ENCODE measurements around the gene MMD. TPM values are rescaled to one million over a fixed set of nuclear protein-coding genes. Genes with fewer than 3 reads are reported as not detected.
A peak's percentile ranks its signal among the peaks of the same experiment; 100 is the strongest.

Gene MMD
- total and polyA plus RNA-seq, 2 experiments from 2014 or later, result 6.0 to 6.6 TPM

DNA sequence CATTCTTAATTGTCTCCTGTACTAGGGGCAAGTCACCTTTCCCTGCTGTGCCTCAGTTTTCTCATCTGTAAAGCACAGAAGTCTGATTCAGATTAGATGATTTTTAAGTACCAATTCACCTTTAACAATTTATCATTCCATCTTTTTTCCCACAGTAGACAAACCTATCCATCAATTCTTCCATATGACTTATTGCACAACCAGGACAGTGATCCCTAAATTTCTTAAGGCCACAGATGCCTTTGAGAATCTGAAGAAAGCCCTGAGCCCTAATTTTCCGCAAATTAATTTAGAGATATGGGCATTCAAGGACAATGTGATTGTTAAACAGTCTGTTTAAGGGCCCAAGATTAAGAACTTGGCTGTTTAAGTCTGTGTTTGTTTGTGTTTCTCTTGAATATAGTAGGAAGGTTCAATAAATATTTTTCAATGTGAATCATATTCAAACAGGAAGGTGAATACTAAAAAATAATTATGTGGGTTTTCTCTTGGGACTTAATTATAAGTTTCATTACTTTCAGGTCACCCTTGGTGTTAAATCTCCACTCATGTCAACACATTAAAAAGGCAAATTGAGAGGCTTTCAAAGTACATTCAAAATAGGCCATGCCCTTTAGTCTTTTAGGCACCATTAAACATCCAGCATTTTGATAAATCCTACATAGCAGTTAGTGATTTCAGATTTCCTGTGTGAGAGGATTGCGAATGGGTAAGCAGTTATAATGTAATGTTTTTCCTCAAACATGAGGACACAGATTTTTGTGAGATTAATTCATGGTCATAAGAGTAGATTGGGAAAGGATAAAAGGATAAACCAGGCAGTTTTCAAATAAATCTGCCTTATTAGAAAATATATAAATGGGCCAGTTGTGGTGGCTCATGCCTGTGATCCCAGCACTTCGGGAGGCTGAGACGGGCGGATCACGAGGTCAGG is 34.9 kb upstream of the MMD start:
- Histone ChIP-seq H3K79me2 (ENCODE audit: insufficient read depth) (no peaks in the 10 kb centered on the region), H3K9me3 (ENCODE audit: low read depth) (no peaks in the 10 kb centered on the region), H3K4me1 (ENCODE audit: insufficient read depth) (peaks cover 55% of the 10 kb centered on the region), H3F3A (ENCODE audit: insufficient read depth) (peaks cover 36% of the 10 kb centered on the region), H3K27me3 (replicated peaks; ENCODE audit: insufficient read depth) (no peaks in the 10 kb centered on the region), H3K27ac (no peak overlapping the region), H3K9me2 (ENCODE audit: insufficient read depth) (no peaks in the 10 kb centered on the region), H3K9ac (no peak overlapping the region), H3K36me3 (ENCODE audit: low read depth) (no peaks in the 10 kb centered on the region), H3K4me2 (ENCODE audit: unreplicated experiment) (no peak overlapping the region), H3K4me3 (no peak overlapping the region), H2AFZ (no peak overlapping the region), H4K20me1 (ENCODE audit: insufficient read depth) (no peaks in the 10 kb centered on the region)
- in situ Hi-C loops (cut with MboI), result no loop called here
- TF ChIP-seq EZH2phosphoT487 (IDR thresholded peaks at IDR 0.05; ENCODE audit: insufficient read depth, low read depth) (no peak), EZH2 (IDR thresholded peaks at IDR 0.05; ENCODE audit: insufficient read depth, poor library complexity, severe bottlenecking) (no peak)
- 81 to 84% methylated on average over 6 of the region's 6 CpGs for WGBS, 2 experiments (ENCODE audit: low coverage in 1 of 2, low lambda C conversion rate in 2 of 2, missing lambda C conversion rate in 2 of 2)
- DNase-seq, result peak; percentile 23

DNA sequence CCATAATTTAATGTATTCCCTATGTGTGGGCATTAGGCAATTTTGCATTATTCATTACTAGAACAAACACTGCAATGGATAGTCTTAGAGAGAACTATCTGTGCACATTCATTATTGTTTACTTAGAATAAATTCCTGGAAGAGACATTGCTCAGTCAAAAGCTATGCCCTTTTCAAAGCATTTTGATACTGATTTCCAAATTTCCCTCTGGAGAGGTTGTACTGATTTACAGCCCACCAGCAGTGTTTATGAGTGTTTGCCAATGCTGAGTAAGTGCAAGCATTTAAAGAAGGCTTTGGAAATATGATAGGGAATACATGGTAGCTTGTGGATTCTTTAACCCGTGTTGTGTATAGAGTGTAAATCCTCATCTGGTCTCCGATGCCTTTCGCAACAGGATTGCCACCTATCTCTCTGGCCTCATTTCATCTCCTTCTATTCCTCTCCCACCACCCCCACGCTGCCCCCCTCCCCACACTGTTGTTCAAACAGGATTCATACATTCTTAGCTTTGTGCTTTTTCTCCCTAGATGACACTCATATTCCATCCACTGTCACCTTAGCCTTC is 33.4 kb upstream of the MMD start:
- 21 to 22% methylated on average over 4 of the region's 4 CpGs for WGBS, 2 experiments (ENCODE audit: low coverage in 1 of 2, low lambda C conversion rate in 2 of 2, missing lambda C conversion rate in 2 of 2)

DNA sequence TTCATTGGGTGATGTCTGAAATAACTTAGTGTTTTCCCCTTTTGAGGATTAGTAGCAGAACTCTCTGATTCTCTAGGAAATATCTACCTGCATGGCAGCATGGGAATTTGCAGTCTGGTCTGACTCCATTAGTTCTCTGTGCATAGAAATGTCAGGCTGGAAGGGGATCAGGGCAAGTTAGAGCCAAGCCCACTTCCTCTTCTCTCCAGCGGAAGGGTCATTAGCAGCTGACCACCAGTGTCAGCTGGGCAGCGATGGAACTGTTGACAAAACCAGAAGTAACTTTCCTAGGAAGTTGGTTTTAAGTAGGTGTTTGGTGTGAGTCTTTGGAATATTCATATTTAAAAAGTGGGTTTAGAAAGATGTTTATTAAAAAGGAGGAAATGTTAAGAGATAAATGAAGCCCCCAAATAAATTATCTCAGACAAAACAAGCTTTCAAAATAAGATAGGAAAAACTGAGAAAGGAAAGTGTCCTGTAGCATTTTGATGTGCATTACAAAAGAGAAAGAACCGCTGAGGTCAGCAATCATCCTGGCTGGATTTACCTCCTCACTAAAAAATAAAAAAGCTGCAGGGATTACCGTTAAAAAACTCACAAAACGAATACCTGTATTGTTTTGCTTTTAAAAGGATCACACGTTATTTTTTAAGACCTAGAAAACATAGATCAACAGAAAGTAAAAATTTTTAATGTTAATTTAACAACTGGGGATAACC is 32.4 kb upstream of the MMD start:
- Histone ChIP-seq H3F3A (ENCODE audit: insufficient read depth) (peaks cover 44% of the 10 kb centered on the region), H3K9me2 (ENCODE audit: insufficient read depth) (no peaks in the 10 kb centered on the region), H3K9ac (no peak overlapping the region), H3K4me3 (no peak overlapping the region), H3K4me2 (ENCODE audit: unreplicated experiment) (peak overlapping the region; percentile 43), H3K36me3 (ENCODE audit: low read depth) (no peaks in the 10 kb centered on the region), H2AFZ (no peak overlapping the region), H3K79me2 (ENCODE audit: insufficient read depth) (no peaks in the 10 kb centered on the region), H3K4me1 (ENCODE audit: insufficient read depth) (peaks cover 56% of the 10 kb centered on the region), H3K9me3 (ENCODE audit: low read depth) (no peaks in the 10 kb centered on the region), H4K20me1 (ENCODE audit: insufficient read depth) (no peaks in the 10 kb centered on the region), H3K27me3 (replicated peaks; ENCODE audit: insufficient read depth) (no peaks in the 10 kb centered on the region), H3K27ac (no peak overlapping the region)
- DNase-seq, result no peak
- 32 to 41% methylated on average over 6 of the region's 6 CpGs for WGBS, 2 experiments (ENCODE audit: low coverage in 1 of 2, low lambda C conversion rate in 2 of 2, missing lambda C conversion rate in 2 of 2)
- TF ChIP-seq EZH2 (IDR thresholded peaks at IDR 0.05; ENCODE audit: insufficient read depth, poor library complexity, severe bottlenecking) (no peak), EZH2phosphoT487 (IDR thresholded peaks at IDR 0.05; ENCODE audit: insufficient read depth, low read depth) (no peak)
- in situ Hi-C loops (cut with MboI), result no loop called here

More for the DNA sequence above, 33.4 kb upstream of the MMD start:
- H3K79me2 ChIP-seq (ENCODE audit: insufficient read depth), result no peaks in the 10 kb centered on the region
- H3K4me3 ChIP-seq, result no peak overlapping the region
- no peaks in the 10 kb centered on the region for H3K9me3 ChIP-seq (ENCODE audit: low read depth)
- H3K36me3 ChIP-seq (ENCODE audit: low read depth), result no peaks in the 10 kb centered on the region
- H3K4me1 ChIP-seq (ENCODE audit: insufficient read depth), result peaks cover 63% of the 10 kb centered on the region
- no peak overlapping the region for H2AFZ ChIP-seq
- H3K9me2 ChIP-seq (ENCODE audit: insufficient read depth), result no peaks in the 10 kb centered on the region
- H3K27me3 ChIP-seq (replicated peaks; ENCODE audit: insufficient read depth), result no peaks in the 10 kb centered on the region
- H3K4me2 ChIP-seq (ENCODE audit: unreplicated experiment), result peak overlapping the region; percentile 43
- TF ChIP-seq EZH2phosphoT487 (IDR thresholded peaks at IDR 0.05; ENCODE audit: insufficient read depth, low read depth) (0 out of 2 replicates have a peak, but pooled peaks have one; percentile 65), EZH2 (IDR thresholded peaks at IDR 0.05; ENCODE audit: insufficient read depth, poor library complexity, severe bottlenecking) (no peak)
- H3K27ac ChIP-seq, result no peak overlapping the region; the same call in 1 of the 2 replicates
- peak; percentile 84 for DNase-seq
- no peak overlapping the region for H3K9ac ChIP-seq
- H4K20me1 ChIP-seq (ENCODE audit: insufficient read depth), result no peaks in the 10 kb centered on the region
- peaks cover 44% of the 10 kb centered on the region for H3F3A ChIP-seq (ENCODE audit: insufficient read depth)
- in situ Hi-C loops (cut with MboI), result no loop called here

- peak; percentile 83 for DNase-seq
- H3K27me3 ChIP-seq (replicated peaks; ENCODE audit: insufficient read depth), result no peaks in the 10 kb centered on the region
- H3K4me1 ChIP-seq (ENCODE audit: insufficient read depth), result peaks cover 60% of the 10 kb centered on the region
- H3K9ac ChIP-seq, result peak overlapping the region; percentile 60
- H3K4me3 ChIP-seq, result 0 out of 2 replicates have a peak overlapping the region, but pooled peaks have one; percentile 9
- H3K9me3 ChIP-seq (ENCODE audit: low read depth), result no peaks in the 10 kb centered on the region
- H2AFZ ChIP-seq, result peak overlapping the region; percentile 39; the same call in 1 of the 2 replicates
- in situ Hi-C loops (cut with MboI), result no loop called here
- peaks cover 44% of the 10 kb centered on the region for H3F3A ChIP-seq (ENCODE audit: insufficient read depth)
- no peaks in the 10 kb centered on the region for H3K36me3 ChIP-seq (ENCODE audit: low read depth)
- no peaks in the 10 kb centered on the region for H3K9me2 ChIP-seq (ENCODE audit: insufficient read depth)
- 10% methylated on average over 5 of the region's 5 CpGs for WGBS, 2 experiments (ENCODE audit: low coverage in 1 of 2, low lambda C conversion rate in 2 of 2, missing lambda C conversion rate in 2 of 2)
- TF ChIP-seq EZH2phosphoT487 (IDR thresholded peaks at IDR 0.05; ENCODE audit: insufficient read depth, low read depth) (no peak), EZH2 (IDR thresholded peaks at IDR 0.05; ENCODE audit: insufficient read depth, poor library complexity, severe bottlenecking) (no peak)
- H4K20me1 ChIP-seq (ENCODE audit: insufficient read depth), result no peaks in the 10 kb centered on the region
- peak overlapping the region; percentile 40 for H3K4me2 ChIP-seq (ENCODE audit: unreplicated experiment)
- no peaks in the 10 kb centered on the region for H3K79me2 ChIP-seq (ENCODE audit: insufficient read depth)
- peak overlapping the region; percentile 71 for H3K27ac ChIP-seq
Observed at GRCh38 chr17:55452139-55452790, 30.6 kb upstream of the MMD start.

Data from GM23248 (cell line).